Cerebellar nuclear complex (tissue), 1 donor: ENCODE measurements around the gene VGLL4.

Experiments
- DNase-seq, 2 experiments: peaks; one replicate each; lab custom pipeline; 2025; lab: John Stamatoyannopoulos, UW

The VGLL4 gene

DNA sequence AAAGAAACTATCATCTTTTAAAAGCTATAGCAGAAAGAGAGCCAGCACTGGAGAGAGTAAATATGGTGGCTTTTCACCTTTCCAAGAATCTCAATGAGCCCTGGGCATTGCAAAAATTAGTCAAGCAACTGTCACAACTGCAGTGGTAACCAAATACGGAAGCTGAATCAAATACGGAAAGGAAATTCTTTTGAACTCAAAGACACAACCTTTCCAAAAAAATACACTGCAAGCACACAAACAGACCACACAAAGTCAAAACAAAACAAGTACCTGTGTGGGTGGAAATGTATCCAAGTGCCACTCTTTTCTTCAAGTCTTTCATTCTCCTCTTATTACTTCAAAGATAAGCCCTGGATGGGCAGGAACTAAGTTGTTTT lies 17.6 kb downstream of the VGLL4 start:
- DNase-seq: no peak

DNA sequence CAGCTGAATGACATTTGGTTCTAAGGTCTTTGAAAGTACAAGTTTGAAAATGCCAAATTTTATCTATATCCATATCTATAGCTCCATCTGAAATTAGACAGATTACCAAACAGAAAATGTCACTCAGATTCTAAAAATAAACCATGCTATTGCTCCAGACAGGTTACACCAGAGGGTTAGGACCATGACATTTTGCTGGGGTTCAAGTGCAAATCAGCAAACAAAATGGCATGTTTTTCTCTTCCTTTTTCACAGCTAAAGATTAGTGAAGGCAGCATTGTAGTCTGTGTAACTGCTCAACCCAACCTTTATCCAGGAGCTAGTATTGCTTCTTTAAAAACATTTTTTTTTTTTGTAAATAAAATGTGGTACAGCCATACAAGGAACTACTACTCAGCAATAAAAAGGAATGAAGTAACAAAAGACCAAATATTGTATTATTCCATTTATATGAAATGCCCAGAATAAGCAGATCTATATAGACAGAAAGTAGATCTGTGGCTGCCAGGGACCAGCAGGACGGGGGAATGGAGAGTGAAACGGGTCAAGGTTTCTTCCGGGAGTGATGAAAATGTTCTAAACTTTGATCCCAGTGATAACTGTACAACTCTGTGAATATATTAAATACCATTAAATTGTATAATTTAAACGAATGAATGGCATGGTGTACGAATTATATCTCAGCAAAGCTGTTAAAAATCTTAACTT lies 18.2 kb downstream of the VGLL4 start:
- DNase-seq: no peak

DNA sequence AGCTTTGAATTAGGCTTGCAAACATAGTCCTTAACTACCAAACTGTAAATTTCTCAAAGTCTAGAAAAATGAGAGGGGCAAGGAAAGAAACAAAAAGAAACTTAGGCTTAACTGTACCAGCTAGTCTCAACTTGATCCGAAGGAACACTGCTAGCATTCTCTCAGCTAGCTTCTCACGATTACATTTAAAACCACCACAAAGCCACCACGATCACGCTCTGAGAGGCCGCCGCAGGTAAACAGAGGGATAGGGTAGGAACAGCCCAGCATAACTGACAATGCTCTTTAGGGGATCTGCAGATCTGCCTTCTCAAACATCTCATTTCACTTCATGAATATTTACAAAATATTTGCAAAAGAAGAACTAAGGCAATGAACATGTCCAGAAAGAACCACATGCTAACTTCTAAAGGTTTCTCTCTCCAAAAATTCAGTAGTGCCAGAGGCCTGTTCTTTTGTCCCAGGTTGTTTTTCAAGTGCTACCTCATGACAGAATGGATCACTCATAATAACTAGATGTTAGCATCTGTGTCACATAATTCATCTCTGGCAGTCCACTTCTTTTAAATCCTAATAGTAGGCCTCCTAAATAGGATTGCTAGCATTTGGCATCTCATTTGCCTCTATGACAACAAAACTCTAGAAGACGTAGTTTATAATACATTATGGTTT lies 18.9 kb downstream of the VGLL4 start:
- no peak for DNase-seq

DNA sequence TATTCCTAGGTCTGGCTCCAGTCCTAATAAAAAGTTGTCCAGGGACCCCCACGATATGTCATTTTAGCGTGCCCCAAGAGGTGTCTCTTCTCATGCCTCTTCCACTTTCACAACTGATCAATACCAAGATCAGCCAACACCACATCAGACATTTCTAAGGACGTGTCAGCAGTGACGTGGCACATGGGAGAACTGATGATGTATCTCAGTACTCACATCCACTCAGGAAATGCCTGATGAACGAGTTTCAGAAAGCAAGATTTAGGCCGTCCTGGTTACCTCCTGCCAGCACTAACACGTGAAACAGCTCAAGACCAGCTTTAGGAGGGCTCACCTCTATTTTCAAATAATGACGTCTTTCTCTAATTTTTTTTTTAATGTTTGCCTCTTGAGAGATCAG lies 19.6 kb downstream of the VGLL4 start:
- DNase-seq: no peak

DNA sequence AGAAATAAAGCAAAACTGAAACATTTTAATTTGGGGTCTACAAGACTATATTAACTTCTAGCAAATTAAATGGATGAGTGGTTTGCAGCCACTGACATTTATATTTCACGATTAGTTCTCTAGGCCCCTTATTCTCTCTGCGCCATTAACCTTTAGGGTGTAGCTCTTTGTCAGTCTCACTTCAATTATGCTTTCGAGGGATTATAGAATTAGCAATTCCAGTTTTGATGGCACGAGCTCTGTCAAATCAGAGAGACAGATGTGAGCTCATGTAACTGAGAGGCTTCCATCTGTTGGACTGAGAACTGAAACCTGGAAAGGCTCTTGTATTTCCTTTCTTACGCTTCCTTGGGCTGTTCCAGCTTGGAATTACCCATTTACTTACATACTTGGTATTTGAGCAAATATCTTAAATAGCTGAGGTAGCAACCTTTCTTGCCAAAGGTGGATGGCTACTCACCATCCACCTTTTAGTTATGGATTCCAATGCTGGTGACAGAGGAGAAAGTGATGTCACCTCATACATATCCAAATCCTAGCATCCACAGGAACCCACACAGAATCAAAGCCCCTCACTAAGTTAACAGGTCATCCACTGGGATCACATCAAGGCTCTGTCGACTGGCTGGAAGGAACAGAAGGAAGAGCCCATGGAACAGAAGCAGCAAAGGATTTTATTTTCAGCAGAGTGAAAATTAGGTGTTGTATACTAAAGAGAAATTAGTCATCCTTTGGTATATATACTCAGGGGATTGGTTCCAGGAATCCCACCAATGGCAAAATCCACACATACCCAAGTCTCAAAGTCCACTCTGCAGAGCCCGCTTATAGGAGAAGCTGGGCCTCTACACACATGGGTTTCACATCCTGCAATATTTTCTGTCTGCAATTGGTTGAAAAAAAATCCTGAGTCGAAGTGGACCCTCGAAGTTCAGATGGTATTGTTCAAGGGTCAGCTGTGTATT lies 20.8 kb downstream of the VGLL4 start:
- no peak for DNase-seq

DNA sequence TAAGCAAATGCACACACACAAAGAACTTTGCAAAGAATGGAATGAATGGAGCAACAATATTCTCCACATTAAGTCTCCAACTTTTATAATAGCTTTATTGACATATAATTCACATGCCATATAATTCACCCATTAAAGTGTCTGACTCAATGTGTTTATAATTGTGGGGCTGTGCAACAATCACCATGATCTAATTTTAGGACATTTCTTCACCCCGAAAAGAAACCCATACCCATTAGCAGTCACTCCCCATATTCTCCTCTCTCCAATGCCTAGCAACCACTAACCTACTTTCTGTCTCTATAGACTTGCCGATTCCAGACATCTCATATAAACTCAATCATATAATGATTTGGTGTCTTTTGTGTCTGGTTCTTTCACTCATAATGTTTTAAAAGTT lies 22.6 kb downstream of the VGLL4 start:
- no peak for DNase-seq

DNA sequence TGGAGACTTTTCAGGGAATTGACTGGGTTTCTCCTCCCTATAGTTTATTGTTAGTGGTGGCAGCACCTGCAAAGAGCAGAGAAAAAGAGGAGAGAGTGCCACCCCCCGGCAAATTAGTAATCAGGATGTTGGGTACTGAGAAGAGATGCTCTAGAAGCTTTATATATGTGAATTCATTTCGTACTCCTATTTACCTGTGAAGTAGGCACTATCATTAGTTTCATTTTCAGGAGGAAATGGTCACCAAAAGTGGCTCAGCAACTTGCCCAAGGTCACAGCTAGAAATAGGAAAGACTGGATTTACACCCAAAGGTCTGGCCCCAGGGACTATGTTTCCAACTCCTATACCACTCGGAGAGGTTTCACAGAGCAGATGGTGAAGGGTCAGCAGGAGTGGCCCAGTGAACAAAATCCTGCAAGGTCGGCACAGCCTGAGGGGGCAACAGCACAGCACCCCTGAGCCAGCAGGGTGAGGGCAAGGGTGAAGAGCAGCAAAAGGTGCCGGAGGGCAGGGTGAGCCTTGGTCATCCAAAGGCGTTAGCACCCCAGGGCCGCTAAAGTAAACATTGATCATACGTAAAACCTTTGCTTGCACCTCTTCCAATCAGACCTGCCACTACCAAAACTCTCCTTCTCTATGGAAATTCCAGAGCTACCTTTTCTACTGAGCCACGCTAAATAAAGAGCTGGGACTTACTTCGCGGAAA lies 23.6 kb downstream of the VGLL4 start:
- DNase-seq: no peak

DNA sequence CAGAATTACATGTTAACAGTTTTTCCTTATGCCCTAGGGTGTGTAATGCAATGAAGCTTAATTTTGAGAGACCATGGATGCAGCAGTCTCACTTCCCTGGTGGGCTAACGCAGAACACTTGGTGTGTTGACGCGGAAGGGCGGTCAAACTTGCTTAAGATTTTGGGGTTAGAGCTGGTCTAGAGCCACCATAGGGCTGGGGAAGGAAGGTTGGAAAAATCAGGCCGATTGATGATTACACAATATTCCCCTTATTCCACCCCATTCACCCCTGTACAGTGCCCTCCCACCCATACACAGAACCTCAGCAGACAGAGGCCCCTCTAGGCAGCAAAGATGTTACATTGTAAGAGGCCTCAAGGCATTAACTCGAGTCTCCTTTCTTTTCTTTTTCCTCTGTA lies 24.3 kb downstream of the VGLL4 start:
- no peak for DNase-seq

DNA sequence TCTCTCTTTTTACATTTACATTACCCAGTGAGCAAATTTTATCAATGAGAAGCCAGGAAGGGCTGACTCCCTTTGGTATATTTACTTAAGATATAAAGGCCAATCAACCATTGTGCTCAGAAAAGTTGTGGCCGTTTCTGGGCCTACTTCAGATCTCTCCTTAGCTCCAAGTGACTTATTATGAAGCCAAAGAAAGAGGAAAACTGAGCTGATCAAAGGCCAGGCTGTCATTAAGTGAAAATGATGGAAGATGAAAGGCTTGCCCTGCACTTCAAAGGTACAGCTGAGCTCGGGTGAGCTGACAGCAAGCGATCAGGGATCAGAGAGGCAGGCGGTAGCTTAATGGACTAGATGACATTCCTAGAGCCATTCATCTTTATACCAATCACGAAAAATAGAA lies 24.8 kb downstream of the VGLL4 start:
- DNase-seq: no peak

DNA sequence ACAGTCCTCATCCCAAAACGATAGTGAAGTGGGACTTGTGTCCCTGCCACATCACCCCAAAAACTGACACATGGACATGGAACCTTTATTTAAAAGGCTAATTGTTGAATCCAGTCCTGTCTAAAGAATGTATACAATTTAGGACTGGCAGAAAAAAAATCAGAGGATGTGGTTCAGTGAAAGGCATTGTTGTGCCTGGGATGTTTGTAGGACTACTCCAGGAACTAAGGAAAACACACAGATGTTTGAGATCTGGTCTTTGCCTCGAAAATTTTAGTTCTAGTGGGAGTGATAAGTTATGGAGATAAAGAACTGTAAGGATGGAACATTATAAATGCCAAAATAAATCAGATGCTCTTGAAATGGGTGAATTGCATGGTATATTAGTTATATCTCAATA lies 27.2 kb downstream of the VGLL4 start:
- DNase-seq: no peak

DNA sequence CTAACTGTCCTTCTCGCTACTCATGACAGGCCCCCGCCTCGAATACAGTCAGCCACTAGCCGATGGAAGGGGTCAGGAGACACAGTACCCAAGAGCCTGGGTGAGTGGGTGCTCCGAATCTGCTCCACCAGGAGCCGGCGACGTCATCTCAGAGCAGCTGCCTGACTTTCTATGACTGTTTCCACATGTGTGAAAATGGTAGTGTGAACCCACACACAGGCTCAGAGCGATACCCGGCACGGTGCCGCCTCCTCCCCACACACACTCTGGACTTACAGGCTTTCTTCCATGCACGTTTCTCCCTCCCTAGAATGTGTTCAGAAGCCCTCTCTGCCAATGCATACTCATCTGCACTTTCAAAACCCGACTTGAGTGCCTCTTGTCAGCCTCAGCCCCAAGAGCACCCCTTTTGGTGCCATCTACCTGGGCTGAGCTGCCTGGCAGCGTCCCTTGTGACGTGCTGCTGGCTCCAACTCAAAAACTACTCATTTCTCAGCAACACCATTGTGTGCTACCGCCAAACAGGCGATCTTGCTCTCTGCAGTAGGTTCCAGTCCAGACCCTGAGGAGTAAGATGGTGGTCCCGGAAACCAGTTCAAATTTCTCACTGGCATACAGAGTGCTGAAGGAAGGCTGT lies 29.7 kb downstream of the VGLL4 start:
- DNase-seq: no peak

DNA sequence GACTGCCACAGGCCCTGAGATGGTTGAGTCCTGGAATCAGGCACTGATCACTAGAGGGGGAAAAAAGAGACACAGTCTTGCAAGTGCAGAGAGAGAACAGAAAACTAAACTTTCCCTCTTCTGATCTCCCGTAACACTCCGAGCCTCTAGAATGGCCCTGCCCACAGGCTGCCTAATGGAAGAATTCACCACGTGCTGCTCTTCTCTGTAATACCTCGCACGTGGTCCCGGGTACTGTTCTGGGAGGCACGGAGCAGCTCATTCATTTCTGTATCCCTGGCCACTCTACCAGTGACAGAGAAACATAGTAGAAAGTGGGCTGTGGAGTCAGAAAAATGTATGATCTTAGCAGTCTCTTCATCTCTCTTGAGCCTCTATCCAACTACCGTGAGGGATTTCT lies 30.4 kb downstream of the VGLL4 start:
- no peak for DNase-seq

DNA sequence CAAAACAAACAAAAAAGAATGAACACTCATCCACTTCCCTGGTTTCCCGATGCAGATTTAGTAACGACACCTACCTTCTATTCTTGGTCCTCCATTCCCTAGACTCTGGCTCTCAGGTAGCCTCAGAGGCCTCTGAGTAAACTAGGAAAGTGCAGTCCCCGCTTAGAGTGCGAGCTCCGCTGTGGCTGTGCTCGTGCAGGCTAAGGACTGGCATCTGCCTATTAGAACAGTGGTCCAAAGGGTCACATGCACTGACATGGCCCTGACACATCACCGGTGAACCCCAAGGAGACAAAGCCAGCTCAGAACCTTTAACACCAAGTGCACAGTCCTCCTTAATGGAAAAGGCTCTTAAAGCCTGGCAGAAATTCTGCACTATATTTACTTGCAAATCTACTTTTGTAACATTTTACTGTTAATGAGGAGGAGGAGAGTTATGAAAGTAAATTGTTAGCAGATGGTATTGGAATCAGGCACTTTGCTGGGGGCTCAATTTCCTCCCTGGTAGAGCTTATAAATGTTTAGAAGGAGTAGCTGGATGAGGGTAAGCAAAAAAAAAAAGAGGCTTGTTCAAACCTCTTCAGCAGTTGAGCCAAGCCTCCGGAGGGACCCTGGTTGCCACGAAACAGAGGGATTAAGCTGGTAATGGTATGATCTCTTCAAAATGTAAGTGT lies 31.1 kb downstream of the VGLL4 start:
- no peak for DNase-seq

DNA sequence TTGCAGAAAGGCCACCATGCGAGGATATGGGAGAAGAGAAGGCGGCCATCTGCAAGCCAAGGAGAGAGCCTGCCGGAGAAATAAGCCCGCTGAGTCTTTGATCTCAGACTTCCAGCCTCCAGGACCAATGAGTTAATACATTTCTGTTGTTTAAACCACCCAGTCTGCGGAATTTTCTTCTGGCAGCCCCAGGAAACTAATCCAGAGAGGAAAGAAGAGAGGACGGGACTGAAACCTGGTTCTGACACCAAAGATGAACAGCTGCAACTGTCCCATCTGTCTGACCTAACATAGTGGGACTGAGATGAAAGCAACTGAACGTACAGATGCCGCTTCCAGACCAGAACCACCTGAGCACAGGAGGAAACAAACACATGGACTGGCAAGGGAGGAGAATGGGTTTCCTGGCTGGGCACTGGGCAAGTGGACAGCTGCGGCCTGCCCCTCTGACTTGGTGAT lies 32.3 kb downstream of the VGLL4 start:
- DNase-seq: no peak

DNA sequence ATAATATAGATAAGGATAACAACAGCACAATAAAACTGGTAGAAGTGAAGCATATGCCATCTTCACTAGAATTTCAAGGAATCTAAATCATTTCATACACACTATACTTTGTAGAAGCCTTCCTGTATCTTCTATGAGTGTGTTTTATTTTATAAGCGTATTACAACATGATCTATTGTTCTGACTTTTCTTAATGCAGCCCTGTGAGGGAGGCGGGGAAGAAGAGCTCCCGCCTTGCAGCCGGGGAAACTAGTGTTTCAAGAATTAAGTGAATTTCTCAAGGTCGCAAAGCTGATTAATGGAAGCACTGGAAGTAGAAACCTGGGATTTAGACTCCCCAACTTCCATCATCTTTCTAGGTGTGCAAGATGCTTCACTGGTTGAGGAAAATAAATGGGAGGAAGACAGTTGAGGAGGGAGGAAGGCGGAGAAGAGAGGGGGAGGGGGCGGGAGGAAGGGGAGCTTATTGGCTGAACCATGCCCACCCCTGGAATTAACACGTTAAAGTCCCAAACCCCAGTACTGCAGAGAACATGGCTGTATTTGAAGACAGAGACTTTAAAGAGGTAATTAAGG lies 32.9 kb downstream of the VGLL4 start:
- no peak for DNase-seq

DNA sequence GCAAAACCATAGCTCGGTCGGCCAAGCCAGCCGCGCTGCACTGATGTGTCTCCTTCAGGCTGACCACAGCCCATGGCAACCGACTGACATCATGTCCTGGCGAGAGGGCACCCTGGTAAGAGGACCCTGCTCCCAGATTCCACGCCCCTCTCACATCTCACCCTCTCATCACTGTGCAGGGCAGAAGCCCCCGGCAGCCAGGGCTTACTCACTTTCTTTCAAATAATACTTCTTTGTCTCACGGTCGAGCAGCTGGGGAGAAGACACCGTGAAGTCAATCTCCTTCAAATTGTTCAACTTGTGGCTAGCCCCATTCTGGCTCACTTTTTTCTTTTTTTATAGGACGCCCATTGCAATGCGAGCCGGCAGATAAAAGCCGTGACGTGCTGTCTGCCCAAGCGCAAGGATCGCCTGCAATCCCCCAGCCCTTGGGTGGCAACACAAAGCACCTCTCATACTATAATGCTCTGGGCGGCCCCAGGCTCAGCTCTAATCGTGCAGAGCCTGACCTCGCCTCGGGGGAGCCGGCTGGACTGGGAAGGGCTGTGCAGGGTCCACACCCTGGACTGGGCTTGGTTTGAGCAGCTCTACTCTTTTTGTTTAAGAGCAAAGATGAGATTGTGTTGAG lies 33.6 kb downstream of the VGLL4 start:
- no peak for DNase-seq

DNA sequence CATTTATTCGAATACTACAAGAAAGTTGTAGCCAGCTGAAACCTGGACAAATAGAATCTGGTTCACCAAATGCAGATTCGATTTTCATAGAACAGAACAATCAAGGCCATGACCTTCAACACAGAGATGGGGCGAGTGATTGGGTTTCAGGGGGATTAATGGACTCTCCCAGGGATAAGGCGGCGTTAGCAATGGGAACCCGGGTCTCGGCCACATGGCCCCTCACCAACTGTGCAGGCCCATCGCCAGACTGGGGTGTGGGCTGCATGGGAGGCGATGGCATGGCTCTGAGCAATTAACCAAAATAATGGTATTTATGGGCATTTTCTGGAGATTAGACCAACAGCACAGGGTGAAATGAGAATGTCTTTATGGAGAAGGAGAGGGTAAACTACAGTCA lies 34.2 kb downstream of the VGLL4 start:
- DNase-seq: no peak

DNA sequence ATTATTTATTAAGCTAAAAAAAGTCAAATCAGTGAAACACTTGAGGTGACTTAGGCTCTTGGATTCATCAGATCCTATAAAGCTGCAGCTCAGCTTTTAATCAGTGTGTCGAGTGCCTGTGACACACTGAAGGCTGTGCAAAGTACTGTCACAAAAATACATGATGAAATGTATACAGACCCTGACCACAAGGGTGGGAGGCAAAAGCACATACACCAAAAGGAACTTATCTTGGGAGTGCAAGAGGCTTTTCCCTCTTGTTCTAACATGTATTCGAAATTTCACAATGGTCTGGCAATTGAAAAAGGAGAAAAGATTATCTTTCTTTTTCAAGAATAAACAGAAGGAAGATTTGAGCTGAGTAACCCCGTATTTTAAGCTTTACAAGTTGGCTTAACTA lies 35.9 kb downstream of the VGLL4 start:
- DNase-seq: no peak

DNA sequence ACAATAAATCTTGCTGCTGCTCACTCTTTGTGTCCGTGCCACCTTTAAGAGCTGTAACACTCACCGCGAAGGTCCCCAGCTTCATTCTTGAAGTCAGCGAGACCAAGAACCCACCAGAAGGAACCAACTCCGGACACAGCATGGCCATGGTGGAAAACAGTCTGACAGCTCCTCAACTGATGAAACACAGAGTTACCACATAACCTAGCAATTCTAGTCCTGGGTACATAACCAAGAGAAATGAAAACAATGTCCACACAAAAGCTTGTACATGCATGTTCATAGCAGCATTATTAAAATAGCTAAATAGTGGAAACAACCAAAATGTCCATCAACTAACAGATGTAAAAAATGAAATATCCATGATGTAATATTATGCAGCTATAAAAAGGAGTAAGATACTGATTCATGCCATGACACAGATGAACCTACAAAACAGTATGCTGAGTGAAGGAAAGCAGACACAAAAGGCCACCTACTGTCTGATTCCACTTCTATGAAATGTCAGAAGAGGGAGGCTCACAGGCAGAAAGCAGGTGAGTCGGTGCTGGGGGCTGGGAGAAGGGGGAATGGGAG lies 36.8 kb downstream of the VGLL4 start:
- no peak for DNase-seq
